ENCODE measurements around the gene DNTTIP2.
A peak's percentile ranks its signal among the peaks of the same experiment; 100 is the strongest.
"Not testable (repeated sequence)": the region's sequence is repeated elsewhere in the genome, so short reads cannot be mapped to it uniquely, and the experiment has no call there.

The DNTTIP2 gene

GRCh38 chr1:93878889-93879586 is at the start of gene DNTTIP2:
TSS of gene DNTTIP2 (minus strand) at chr1:93879206. CDS start at chr1:93879148, 58 bp downstream.
- DNase-seq (ENCODE audit: extremely low read depth in 1 of 2, low read depth in 1 of 2) = peak; percentile 79 to 80

DNA sequence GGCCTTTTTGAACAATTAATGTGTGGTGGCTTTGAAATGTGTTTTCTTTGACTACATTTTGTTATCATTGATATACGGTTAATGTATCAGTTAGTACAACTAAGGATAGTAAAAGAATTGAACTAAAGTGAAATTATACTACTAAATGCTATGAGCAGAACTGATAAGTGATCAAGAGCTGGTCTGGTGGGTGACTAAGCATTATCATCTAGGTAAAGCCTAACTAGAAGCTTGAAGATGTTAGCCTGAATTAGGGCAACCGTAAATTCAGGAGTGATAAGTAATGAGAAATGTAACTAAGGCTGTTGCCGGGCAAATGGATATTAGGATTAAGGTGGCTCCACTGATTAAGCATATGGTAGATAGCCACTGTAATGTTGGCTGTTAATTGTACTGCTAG is 46.2 kb upstream of the DNTTIP2 start:
- no peak for DNase-seq (ENCODE audit: extremely low read depth in 1 of 2, low read depth in 1 of 2)

- no peak for DNase-seq (ENCODE audit: extremely low read depth in 1 of 2, low read depth in 1 of 2)
These were observed 40.8 kb upstream of the DNTTIP2 start for GRCh38 chr1:93919780-93920179.

GRCh38 chr1:93917302-93917701 is 38.3 kb upstream of the DNTTIP2 start:
- DNase-seq (ENCODE audit: extremely low read depth in 1 of 2, low read depth in 1 of 2) = no peak

GRCh38 chr1:93910880-93911279 is 31.9 kb upstream of the DNTTIP2 start:
- DNase-seq (ENCODE audit: extremely low read depth in 1 of 2, low read depth in 1 of 2) = not testable (repeated sequence)

- DNase-seq (ENCODE audit: extremely low read depth in 1 of 2, low read depth in 1 of 2) = no peak
These were observed 31.3 kb upstream of the DNTTIP2 start for GRCh38 chr1:93910305-93910704.

GRCh38 chr1:93909146-93910050 is 30.4 kb upstream of the DNTTIP2 start, which contains the start of gene GCLM:
TSS of gene GCLM (minus strand) at chr1:93909430. CDS start at chr1:93909163, 267 bp downstream.
- DNase-seq (ENCODE audit: extremely low read depth in 1 of 2, low read depth in 1 of 2) = peak; percentile 77 to 87

- peak in 1 of 2 donors; percentile 37 for DNase-seq (ENCODE audit: extremely low read depth in 1 of 2, low read depth in 1 of 2)
These were observed 29.6 kb upstream of the DNTTIP2 start for GRCh38 chr1:93908394-93909145.

GRCh38 chr1:93907718-93908117 is 28.7 kb upstream of the DNTTIP2 start:
- DNase-seq (ENCODE audit: extremely low read depth in 1 of 2, low read depth in 1 of 2) = no peak

- no peak for DNase-seq (ENCODE audit: extremely low read depth in 1 of 2, low read depth in 1 of 2)
These were observed 27.5 kb upstream of the DNTTIP2 start for GRCh38 chr1:93906480-93906879.

GRCh38 chr1:93905734-93906133 is 26.7 kb upstream of the DNTTIP2 start:
- DNase-seq (ENCODE audit: extremely low read depth in 1 of 2, low read depth in 1 of 2) = no peak

- DNase-seq (ENCODE audit: extremely low read depth in 1 of 2, low read depth in 1 of 2) = no peak
These were observed 26.0 kb upstream of the DNTTIP2 start for GRCh38 chr1:93905051-93905450.

DNA sequence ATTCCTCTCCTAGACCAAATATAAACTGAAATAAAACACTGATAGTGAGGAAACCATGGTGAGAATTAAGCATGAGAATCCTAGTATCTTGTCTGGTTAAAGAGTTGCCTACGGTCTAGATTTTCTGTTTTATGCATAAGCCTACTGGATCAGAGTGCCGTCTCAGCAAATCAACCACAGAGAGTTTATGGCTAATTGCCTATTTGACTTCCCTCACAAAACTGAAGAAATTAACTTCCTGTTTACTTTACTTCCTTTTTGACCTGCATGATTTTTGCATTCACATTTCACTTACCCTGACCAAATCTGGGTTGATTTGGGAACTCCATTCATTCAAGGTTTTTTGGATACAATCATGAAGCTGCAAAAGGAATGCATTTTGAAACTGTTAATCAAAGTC is 25.2 kb upstream of the DNTTIP2 start:
- DNase-seq (ENCODE audit: extremely low read depth in 1 of 2, low read depth in 1 of 2) = no peak

DNA sequence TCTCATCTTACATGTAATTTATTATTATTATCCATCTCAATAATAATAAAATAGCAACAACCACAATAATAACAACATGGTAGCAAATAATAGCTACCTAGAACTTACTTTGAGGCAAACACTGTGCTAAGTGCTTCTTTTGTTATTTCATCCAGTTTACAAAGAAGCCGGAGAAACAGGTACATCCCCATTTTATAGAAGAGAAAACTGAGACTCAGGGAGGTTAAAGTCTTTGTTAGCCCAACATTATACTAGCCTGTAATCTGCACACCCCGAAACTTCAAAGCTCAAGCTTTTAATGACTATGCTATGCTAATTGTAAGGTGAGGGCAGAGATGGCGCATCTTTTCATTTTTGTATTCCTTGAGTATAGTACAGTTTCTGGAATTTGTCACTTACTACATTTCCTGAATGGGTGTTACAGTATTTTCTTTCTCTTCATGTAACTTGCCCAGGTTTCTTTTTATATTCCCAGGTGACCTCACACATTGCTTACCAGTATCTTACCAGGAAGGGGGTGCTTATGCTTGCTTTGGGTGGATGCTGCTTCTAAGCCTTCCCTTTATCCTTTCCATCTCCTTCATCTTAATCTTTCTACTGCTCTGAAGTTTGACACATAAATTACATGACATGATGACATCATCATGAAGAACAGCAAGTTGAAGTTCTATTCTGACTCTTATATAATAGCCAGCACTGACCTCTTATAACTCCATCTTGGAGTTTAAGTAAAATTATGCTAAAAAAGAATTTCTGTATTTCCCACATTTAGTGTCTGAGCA is 21.9 kb upstream of the DNTTIP2 start:
- DNase-seq (ENCODE audit: extremely low read depth in 1 of 2, low read depth in 1 of 2) = no peak

GRCh38 chr1:93899543-93900207 is 20.7 kb upstream of the DNTTIP2 start:
- DNase-seq (ENCODE audit: extremely low read depth in 1 of 2, low read depth in 1 of 2) = no peak

GRCh38 chr1:93888900-93889299 is 9.9 kb upstream of the DNTTIP2 start:
- no peak for DNase-seq (ENCODE audit: extremely low read depth in 1 of 2, low read depth in 1 of 2)

DNA sequence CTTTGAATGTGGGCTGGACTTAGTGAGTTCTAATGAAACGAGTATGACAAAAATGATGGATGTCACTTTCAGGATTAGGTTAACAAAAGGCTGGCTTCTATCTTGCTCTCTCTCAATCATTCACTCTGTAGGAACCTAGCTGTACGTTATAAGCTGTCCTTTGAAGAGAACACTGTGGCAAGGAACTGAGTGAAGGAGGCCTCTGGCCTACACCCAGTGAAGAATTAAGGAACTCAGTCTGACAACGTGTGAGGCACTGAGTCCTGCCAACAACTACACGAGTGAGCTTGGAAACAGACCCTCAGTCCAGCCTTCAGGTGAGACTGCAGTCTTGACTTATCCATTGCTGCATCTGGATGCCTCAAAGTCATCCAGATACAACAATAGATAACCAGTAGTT is 3.3 kb upstream of the DNTTIP2 start:
- no peak for DNase-seq (ENCODE audit: extremely low read depth in 1 of 2, low read depth in 1 of 2)

GRCh38 chr1:93880731-93881130 is 1.7 kb upstream of the DNTTIP2 start:
- no peak for DNase-seq (ENCODE audit: extremely low read depth in 1 of 2, low read depth in 1 of 2)

DNA sequence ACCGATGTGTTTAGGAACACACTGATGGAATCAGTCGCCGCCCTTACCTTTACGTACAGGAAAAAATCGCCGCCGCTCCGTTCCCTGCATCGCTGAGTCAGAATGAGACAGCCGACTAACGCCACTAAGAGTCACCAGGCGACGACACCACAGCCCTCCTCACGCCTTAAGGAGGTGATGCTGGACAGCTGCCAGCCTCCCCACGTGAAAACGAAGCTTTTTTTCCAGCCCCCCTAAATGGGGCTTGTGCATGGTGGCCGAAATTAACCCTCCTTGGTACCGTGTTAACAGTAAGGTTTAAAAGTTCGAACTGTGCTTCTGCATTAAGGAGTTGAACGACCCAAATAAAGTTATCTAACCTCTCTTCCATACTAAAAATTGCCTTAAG is 511 bp downstream of the DNTTIP2 start:
- peak; percentile 60 to 76 for DNase-seq (ENCODE audit: extremely low read depth in 1 of 2, low read depth in 1 of 2)

DNA sequence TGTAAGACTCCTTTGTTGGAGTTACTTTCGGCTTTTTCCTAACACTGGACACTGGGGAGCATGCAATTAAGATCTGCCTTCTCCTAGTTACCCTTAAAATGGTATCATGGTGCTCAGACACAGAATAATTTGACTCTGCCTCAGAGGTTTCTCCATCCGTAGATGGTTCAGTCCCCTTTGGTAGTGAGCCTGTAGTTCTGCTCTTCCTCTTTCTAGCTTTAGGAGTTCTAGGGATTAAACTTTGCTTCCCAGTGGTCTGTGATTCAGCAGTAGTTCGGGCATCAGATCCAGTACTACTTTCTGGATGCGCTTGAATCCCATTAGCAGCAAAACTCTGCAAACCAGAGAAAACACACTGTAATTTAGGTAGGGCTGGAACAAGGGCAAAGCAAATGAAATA is 1.5 kb downstream of the DNTTIP2 start:
- DNase-seq (ENCODE audit: extremely low read depth in 1 of 2, low read depth in 1 of 2) = no peak

All from activated CD8-positive, alpha-beta memory T cell treated with anti-CD3 and anti-CD28 coated beads for 1 hour (primary cell).